Measurements from ENCODE around the gene MSH2.

DNA sequence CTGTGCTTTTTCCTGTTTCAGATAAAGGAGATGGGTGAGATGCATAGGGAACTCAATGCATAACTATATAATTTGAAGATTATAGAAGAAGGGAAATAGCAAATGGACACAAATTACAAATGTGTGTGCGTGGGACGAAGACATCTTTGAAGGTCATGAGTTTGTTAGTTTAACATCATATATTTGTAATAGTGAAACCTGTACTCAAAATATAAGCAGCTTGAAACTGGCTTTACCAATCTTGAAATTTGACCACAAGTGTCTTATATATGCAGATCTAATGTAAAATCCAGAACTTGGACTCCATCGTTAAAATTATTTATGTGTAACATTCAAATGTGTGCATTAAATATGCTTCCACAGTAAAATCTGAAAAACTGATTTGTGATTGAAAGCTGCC is 16.4 kb upstream of the MSH2 start:
- TF ChIP-seq POLR2A (IDR thresholded peaks at IDR 0.05) (no peak), EP300 (IDR thresholded peaks at IDR 0.05) (no peak)
- TF ChIP-seq, protein P1, sequence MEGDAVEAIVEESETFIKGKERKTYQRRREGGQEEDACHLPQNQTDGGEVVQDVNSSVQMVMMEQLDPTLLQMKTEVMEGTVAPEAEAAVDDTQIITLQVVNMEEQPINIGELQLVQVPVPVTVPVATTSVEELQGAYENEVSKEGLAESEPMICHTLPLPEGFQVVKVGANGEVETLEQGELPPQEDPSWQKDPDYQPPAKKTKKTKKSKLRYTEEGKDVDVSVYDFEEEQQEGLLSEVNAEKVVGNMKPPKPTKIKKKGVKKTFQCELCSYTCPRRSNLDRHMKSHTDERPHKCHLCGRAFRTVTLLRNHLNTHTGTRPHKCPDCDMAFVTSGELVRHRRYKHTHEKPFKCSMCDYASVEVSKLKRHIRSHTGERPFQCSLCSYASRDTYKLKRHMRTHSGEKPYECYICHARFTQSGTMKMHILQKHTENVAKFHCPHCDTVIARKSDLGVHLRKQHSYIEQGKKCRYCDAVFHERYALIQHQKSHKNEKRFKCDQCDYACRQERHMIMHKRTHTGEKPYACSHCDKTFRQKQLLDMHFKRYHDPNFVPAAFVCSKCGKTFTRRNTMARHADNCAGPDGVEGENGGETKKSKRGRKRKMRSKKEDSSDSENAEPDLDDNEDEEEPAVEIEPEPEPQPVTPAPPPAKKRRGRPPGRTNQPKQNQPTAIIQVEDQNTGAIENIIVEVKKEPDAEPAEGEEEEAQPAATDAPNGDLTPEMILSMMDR (IDR thresholded peaks at IDR 0.05): no peak

Data from tibial nerve (tissue), 4 donors.